Liver (tissue), 9 donors: ENCODE results near the gene PPP1R3A. TPM values are rescaled to one million over a fixed set of nuclear protein-coding genes. Genes with fewer than 3 reads are reported as not detected.
"Not testable (repeated sequence)": the region's sequence is repeated elsewhere in the genome, so short reads cannot be mapped to it uniquely, and the experiment has no call there.

Source experiments
- DNase-seq: peaks from one replicate; pipeline ENCODE4 v3.0.0-alpha.2; 2017; ENCODE audit warnings: low spot score
- H3K27ac ChIP-seq, 2 donors: one replicate each; pipeline ENCODE4 v1.7.0; 2013; ENCODE audit warnings: inconsistent platforms in 2 of 2, low read length in 2 of 2, control low read depth in 1 of 2, low read depth in 1 of 2, mild to moderate bottlenecking in 1 of 2
- H3K27me3 ChIP-seq, 4 donors: one replicate each; pipeline versions ENCODE4 v1.6.1 to v1.7.0; 2013; ENCODE audit warnings: low read length in 3 of 4, inconsistent platforms in 1 of 4, mild to moderate bottlenecking in 1 of 4, moderate library complexity in 1 of 4; ENCODE audit not compliant: control insufficient read depth in 4 of 4, insufficient read depth in 4 of 4
- H3K36me3 ChIP-seq, 4 donors: one replicate each; pipeline versions ENCODE4 v1.6.1 to v1.7.0; 2013; ENCODE audit warnings: low read length in 3 of 4, mild to moderate bottlenecking in 3 of 4, low read depth in 1 of 4, moderate library complexity in 1 of 4; ENCODE audit not compliant: control insufficient read depth in 4 of 4, insufficient read depth in 3 of 4
- H3K4me1 ChIP-seq, 4 donors: one replicate each; pipeline versions ENCODE4 v1.6.1 to v1.7.0; 2013; ENCODE audit warnings: low read length in 3 of 4, mild to moderate bottlenecking in 3 of 4, moderate library complexity in 1 of 4; ENCODE audit not compliant: control insufficient read depth in 4 of 4, insufficient read depth in 4 of 4
- H3K4me3 ChIP-seq, 3 donors: one replicate each; pipeline versions ENCODE4 v1.6.1 to v1.7.0; 2013; ENCODE audit warnings: low read length in 3 of 3, control low read depth in 1 of 3, low read depth in 1 of 3, mild to moderate bottlenecking in 1 of 3
- H3K9ac ChIP-seq, 2 donors: one replicate each; pipeline ENCODE4 v1.7.0; 2013; ENCODE audit warnings: low read length in 2 of 2, mild to moderate bottlenecking in 2 of 2, moderate library complexity in 2 of 2, control low read depth in 1 of 2, low read depth in 1 of 2
- H3K9me3 ChIP-seq, 4 donors: one replicate each; pipeline versions ENCODE4 v1.6.1 to v1.7.0; 2013; ENCODE audit warnings: low read length in 3 of 4; ENCODE audit not compliant: control insufficient read depth in 4 of 4
- ATF3 ChIP-seq: IDR thresholded peaks from 2 replicates; pipeline ENCODE4 v1.6.1; 2016; ENCODE audit warnings: antibody characterized with exemption
- CTCF ChIP-seq: fragments of 150-350 bp; IDR thresholded peaks from 2 replicates; pipeline ENCODE4 v1.5.1; 2017; ENCODE audit warnings: improper control_type of control experiment, low read depth, low read length; ENCODE audit not compliant: missing input control
- FOXA2 ChIP-seq: IDR thresholded peaks from 2 replicates; pipeline ENCODE4 v1.6.1; 2016; ENCODE audit warnings: antibody characterized with exemption
- GABPA ChIP-seq, 2 donors: IDR thresholded peaks in 1 of 2; conservative IDR thresholded peaks in 1 of 2; 2 replicates each; pipeline ENCODE4 v1.6.1; 2016; ENCODE audit warnings: antibody characterized with exemption in 2 of 2, mild to moderate bottlenecking in 1 of 2, moderate library complexity in 1 of 2
- HNF4A ChIP-seq, 2 donors: conservative IDR thresholded peaks; 2 replicates each; pipeline ENCODE4 v1.6.1; 2016; ENCODE audit warnings: antibody characterized with exemption in 2 of 2, mild to moderate bottlenecking in 2 of 2
- HNF4G ChIP-seq: IDR thresholded peaks from 2 replicates; pipeline ENCODE4 v1.6.1; 2016; ENCODE audit warnings: antibody characterized with exemption
- MAX ChIP-seq: IDR thresholded peaks from 2 replicates; pipeline ENCODE4 v1.6.1; 2016; ENCODE audit warnings: antibody characterized with exemption
- RAD21 ChIP-seq, 2 donors: IDR thresholded peaks; 2 replicates each; pipeline ENCODE4 v1.6.1; 2016; ENCODE audit warnings: antibody characterized with exemption in 2 of 2, mild to moderate bottlenecking in 2 of 2
- REST ChIP-seq: IDR thresholded peaks from 2 replicates; pipeline ENCODE4 v1.6.1; 2016; ENCODE audit warnings: antibody characterized with exemption, mild to moderate bottlenecking
- RXRA ChIP-seq, 2 donors: IDR thresholded peaks; 2 replicates each; pipeline ENCODE4 v1.6.1; 2017 to 2018; ENCODE audit warnings: antibody characterized with exemption in 2 of 2, mild to moderate bottlenecking in 1 of 2
- SP1 ChIP-seq: IDR thresholded peaks from 2 replicates; pipeline ENCODE4 v1.6.1; 2018; ENCODE audit warnings: antibody characterized with exemption, mild to moderate bottlenecking
- YY1 ChIP-seq: IDR thresholded peaks from 2 replicates; pipeline ENCODE4 v1.6.1; 2016; ENCODE audit warnings: antibody characterized with exemption, mild to moderate bottlenecking
- ZBTB33 ChIP-seq: IDR thresholded peaks from 2 replicates; pipeline ENCODE4 v1.6.1; 2016; ENCODE audit warnings: antibody characterized with exemption
- WGBS: extraction: QIAGEN DNeasy Blood & Tissue Kit; methylation state at CpG from one replicate; pipeline ENCODE4 v1.1.7; 2013; 5-methylcytosine and 5-hydroxymethylcytosine counted together
- polyA plus RNA-seq, 2 donors: library from polyadenylated mRNA; stranded (reverse) in 1 of 2; unstranded in 1 of 2; fragments of 200-250 nt in 1 of 2; fragments of >200 nt in 1 of 2; fragmentation: Nextera tagmentation in 1 of 2; extraction: Ambion mirVana in 1 of 2; gene quantifications; one replicate each; pipeline versions ENCODE4 v1.2.1 to v1.2.3, GENCODE V29; 2013 to 2015
- total RNA-seq, 2 donors: library from RNA; depleted of rRNA; stranded (reverse); fragments of >200 nt; gene quantifications; one replicate each; pipeline ENCODE4 v1.2.3, GENCODE V29; 2014
- donor health status: healthy.
- donor health status: healthy.
- donor health status: healthy.
- donor health status: healthy.
- donor health status: healthy.

PPP1R3A gene
- total and polyA plus RNA-seq, 4 donors, result not detected

GRCh38 chr7:113936982-113937381 is 18.2 kb upstream of the PPP1R3A start:
- Histone ChIP-seq H3K4me3 (no peak overlapping the region), H3K27ac (no peak overlapping the region), H3K9me3 (no peaks in the 10 kb centered on the region), H3K9ac (no peak overlapping the region), H3K27me3 (no peaks in the 10 kb centered on the region), H3K36me3 (no peaks in the 10 kb centered on the region), H3K4me1 (no peaks in the 10 kb centered on the region)
- DNase-seq, result no peak
- 77% methylated on average over 2 of the region's 2 CpGs for WGBS
- TF ChIP-seq GABPA (IDR thresholded peaks at IDR 0.05 in 1 of 2, conservative IDR thresholded peaks at IDR 0.05 in 1 of 2), result no peak
- no peak for TF ChIP-seq HNF4A (conservative IDR thresholded peaks at IDR 0.05)
- no peak for TF ChIP-seq HNF4G
- TF ChIP-seq MAX, result no peak
- TF ChIP-seq YY1, result no peak
- TF ChIP-seq SP1, result no peak
- no peak for TF ChIP-seq REST
- no peak for TF ChIP-seq ZBTB33
- no peak for TF ChIP-seq RXRA (IDR thresholded peaks at IDR 0.05)

GRCh38 chr7:113936535-113936934 is 17.7 kb upstream of the PPP1R3A start:
- H3K4me1 ChIP-seq, result no peaks in the 10 kb centered on the region
- H3K36me3 ChIP-seq, result no peaks in the 10 kb centered on the region
- no peaks in the 10 kb centered on the region for H3K9me3 ChIP-seq
- no peak for TF ChIP-seq RXRA (IDR thresholded peaks at IDR 0.05)
- no peak for TF ChIP-seq HNF4A (conservative IDR thresholded peaks at IDR 0.05)
- no peak for TF ChIP-seq MAX
- TF ChIP-seq YY1, result no peak
- no peak for TF ChIP-seq SP1
- no peak for TF ChIP-seq RAD21 (IDR thresholded peaks at IDR 0.05)
- TF ChIP-seq REST, result no peak
- no peak for TF ChIP-seq CTCF
- TF ChIP-seq FOXA2, result no peak
- no peak for TF ChIP-seq ZBTB33
- TF ChIP-seq ATF3, result no peak
- no peak for TF ChIP-seq GABPA (IDR thresholded peaks at IDR 0.05 in 1 of 2, conservative IDR thresholded peaks at IDR 0.05 in 1 of 2)
- TF ChIP-seq HNF4G, result no peak
- no peak overlapping the region for H3K27ac ChIP-seq
- no peaks in the 10 kb centered on the region for H3K27me3 ChIP-seq
- DNase-seq, result no peak
- WGBS, result 48% methylated on average over 3 of the region's 3 CpGs
- H3K9ac ChIP-seq, result no peak overlapping the region
- H3K4me3 ChIP-seq, result no peak overlapping the region

GRCh38 chr7:113929389-113929788 is 10.6 kb upstream of the PPP1R3A start:
- not testable (repeated sequence) for H3K9ac ChIP-seq, H3K27ac ChIP-seq, DNase-seq, H3K27me3 ChIP-seq, H3K36me3 ChIP-seq, H3K4me3 ChIP-seq, H3K4me1 ChIP-seq, H3K9me3 ChIP-seq
- WGBS, result 72% methylated on average over 3 of the region's 3 CpGs
